ENCODE data around the gene PLCE1. TPM values are rescaled to one million over a fixed set of nuclear protein-coding genes. Genes with fewer than 3 reads are reported as not detected.

Gene PLCE1
- total RNA-seq, 1 experiment from 2014 or later, result 0.13 TPM

DNA sequence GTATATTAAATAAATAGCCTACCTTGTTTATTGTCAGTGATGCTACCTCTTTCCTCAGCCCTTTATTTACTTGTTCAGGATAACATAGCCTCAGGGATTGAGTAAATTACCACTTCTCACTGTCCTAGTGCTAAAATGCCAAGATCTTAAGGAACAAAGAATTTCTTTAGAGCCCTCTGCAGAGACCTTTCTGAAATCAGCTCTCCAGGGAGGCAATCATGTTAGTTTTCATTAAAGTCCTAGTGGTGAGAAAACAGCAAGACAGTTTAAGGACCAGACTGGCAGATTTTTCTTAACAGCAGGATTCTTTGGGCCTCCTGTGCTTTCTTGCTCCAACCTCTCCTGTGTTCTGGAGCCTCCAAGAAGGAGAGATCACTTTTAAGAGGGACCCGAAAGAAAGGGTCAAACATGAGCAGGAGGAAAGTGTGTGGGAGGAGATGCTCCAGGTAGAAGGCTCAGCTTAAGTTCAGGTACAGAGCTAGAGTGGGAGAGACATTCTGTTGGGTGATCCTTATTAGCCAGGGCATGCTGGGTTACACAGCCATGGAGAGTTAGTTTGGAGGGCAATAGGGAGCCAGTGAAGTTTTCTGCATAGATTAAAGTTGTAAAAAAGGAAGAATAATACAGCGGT lies 1.2 kb upstream of the PLCE1 start:
- no CpG with 5 or more reads among the region's 2 CpGs for WGBS (ENCODE audit: extremely low coverage, insufficient read length, low lambda C conversion rate)
- Histone ChIP-seq H3K27ac (ENCODE audit: insufficient read length, low read depth, low read length) (no peak overlapping the region), H2BK20ac (ENCODE audit: low read depth, low read length, poor library complexity, severe bottlenecking) (no peak overlapping the region), H4K5ac (ENCODE audit: insufficient read length, low read depth, low read length) (no peak overlapping the region), H4K20me1 (ENCODE audit: control insufficient read depth, insufficient read depth, insufficient read length) (no peaks in the 10 kb centered on the region), H4K8ac (replicated peaks; ENCODE audit: insufficient read length, low read depth, low read length) (no peak overlapping the region), H3K9ac (ENCODE audit: extremely low read depth, insufficient read length, low read length) (no peak overlapping the region), H3K4ac (ENCODE audit: low read depth, low read length) (no peak overlapping the region), H2BK12ac (ENCODE audit: insufficient read length, low read depth, low read length) (no peak overlapping the region), H3K23me2 (ENCODE audit: insufficient read length, low read depth, low read length, poor library complexity, severe bottlenecking) (peaks cover 6% of the 10 kb centered on the region), H3K79me1 (ENCODE audit: insufficient read depth, low read depth, low read length, poor library complexity, severe bottlenecking) (no peaks in the 10 kb centered on the region), H3T11ph (ENCODE audit: low read length) (no peak overlapping the region), H2BK120ac (ENCODE audit: low read depth, low read length, poor library complexity, severe bottlenecking) (no peak overlapping the region), H3K23ac (ENCODE audit: insufficient read length, low read depth, low read length) (no peak overlapping the region), H3K18ac (ENCODE audit: insufficient read length, low read depth, low read length) (no peak overlapping the region), H3K4me2 (ENCODE audit: insufficient read depth, insufficient read length, low read length) (no peak overlapping the region), H3K27me3 (ENCODE audit: insufficient read depth, low read length) (peaks cover 41% of the 10 kb centered on the region), H3K79me2 (ENCODE audit: insufficient read depth, low read length) (no peaks in the 10 kb centered on the region), H3K9me3 (ENCODE audit: control insufficient read depth, low read depth, low read length) (no peaks in the 10 kb centered on the region), H3K14ac (ENCODE audit: insufficient read depth, low read length) (no peak overlapping the region), H2AK5ac (ENCODE audit: insufficient read length, low read length) (no peak overlapping the region), H2BK5ac (ENCODE audit: insufficient read length, low read length) (no peak overlapping the region), H3K4me1 (ENCODE audit: insufficient read depth, low read length) (no peaks in the 10 kb centered on the region), H2BK15ac (ENCODE audit: low read depth, low read length) (no peak overlapping the region), H4K91ac (ENCODE audit: insufficient read length, low read depth, low read length) (no peak overlapping the region), H3K56ac (ENCODE audit: insufficient read length, low read depth, low read length) (no peak overlapping the region), H2AFZ (ENCODE audit: low read length) (no peak overlapping the region)
- Mint-ChIP-seq H3K36me3 (ENCODE audit: insufficient read depth in 1 of 3, low read depth in 3 of 3) (no peaks in the 10 kb centered on the region), H3K27me3 (ENCODE audit: low read depth) (peaks cover 89% of the 10 kb centered on the region), H3K4me1 (peaks cover 17 to 21% of the 10 kb centered on the region in 2 experiments), H3K4me3 (peak overlapping the region; percentile 56 to 82), H3K27ac (no peak overlapping the region), H3K9me3 (no peaks in the 10 kb centered on the region; a peak in 2 of 5 replicates)
- TF ChIP-seq, protein P1, sequence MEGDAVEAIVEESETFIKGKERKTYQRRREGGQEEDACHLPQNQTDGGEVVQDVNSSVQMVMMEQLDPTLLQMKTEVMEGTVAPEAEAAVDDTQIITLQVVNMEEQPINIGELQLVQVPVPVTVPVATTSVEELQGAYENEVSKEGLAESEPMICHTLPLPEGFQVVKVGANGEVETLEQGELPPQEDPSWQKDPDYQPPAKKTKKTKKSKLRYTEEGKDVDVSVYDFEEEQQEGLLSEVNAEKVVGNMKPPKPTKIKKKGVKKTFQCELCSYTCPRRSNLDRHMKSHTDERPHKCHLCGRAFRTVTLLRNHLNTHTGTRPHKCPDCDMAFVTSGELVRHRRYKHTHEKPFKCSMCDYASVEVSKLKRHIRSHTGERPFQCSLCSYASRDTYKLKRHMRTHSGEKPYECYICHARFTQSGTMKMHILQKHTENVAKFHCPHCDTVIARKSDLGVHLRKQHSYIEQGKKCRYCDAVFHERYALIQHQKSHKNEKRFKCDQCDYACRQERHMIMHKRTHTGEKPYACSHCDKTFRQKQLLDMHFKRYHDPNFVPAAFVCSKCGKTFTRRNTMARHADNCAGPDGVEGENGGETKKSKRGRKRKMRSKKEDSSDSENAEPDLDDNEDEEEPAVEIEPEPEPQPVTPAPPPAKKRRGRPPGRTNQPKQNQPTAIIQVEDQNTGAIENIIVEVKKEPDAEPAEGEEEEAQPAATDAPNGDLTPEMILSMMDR (conservative IDR thresholded peaks at IDR 0.05), result peak; percentile 46; the same call in 2 of the 3 replicates
- DNase-seq, result no peak

Measured in H9 (cell line).